Measurements from ENCODE around the gene AP3S2.
"Not testable (repeated sequence)": the region's sequence is repeated elsewhere in the genome, so short reads cannot be mapped to it uniquely, and the experiment has no call there.

Gene AP3S2

DNA sequence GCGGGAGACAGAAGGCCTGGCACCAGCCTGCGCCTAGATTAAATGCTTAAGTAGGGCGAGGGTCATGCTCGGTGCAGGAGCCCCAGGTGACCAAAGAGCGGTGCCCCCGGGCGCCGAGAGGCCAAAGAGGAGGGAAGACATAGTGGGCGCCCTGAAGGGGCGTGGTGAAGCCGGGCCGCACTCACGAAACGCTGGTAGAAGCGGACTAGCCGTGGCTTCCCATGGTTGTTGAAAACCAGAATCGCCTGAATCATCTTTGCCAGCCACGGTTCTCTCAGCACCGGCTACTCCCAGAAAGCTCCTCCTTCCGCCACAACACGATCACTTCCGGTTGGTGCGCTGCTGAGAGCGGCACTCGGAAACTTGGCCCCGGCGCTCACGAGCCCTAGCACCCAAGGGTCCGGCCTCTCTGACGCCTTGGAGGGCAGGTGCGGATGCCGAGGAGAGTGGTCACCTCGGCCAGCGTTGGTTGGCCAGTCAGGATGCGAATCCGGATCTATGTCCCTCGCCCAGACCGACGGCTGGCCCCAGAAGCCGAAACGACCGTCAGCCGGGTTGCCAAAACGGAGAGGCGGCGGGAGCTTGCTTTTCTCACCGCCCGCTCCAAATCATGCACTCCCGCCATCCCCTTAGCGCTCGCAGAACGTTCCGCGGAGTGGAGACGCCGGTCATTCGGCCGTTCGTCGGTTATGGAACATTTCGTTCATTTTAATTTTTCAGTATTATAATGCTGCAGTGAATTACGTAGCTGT lies at the start of gene AP3S2:
Gene AP3S2, minus strand, starts transcription at position 299 of the 752 bp plus-strand sequence. Its CDS starts 45 bp downstream, at position 254.
- DNase-seq: peak; percentile 89

- DNase-seq: no peak
Observed at GRCh38 chr15:89939910-89940309, 46.1 kb upstream of the AP3S2 start.

GRCh38 chr15:89939377-89939776 lies 45.6 kb upstream of the AP3S2 start:
- not testable (repeated sequence) for DNase-seq

DNA sequence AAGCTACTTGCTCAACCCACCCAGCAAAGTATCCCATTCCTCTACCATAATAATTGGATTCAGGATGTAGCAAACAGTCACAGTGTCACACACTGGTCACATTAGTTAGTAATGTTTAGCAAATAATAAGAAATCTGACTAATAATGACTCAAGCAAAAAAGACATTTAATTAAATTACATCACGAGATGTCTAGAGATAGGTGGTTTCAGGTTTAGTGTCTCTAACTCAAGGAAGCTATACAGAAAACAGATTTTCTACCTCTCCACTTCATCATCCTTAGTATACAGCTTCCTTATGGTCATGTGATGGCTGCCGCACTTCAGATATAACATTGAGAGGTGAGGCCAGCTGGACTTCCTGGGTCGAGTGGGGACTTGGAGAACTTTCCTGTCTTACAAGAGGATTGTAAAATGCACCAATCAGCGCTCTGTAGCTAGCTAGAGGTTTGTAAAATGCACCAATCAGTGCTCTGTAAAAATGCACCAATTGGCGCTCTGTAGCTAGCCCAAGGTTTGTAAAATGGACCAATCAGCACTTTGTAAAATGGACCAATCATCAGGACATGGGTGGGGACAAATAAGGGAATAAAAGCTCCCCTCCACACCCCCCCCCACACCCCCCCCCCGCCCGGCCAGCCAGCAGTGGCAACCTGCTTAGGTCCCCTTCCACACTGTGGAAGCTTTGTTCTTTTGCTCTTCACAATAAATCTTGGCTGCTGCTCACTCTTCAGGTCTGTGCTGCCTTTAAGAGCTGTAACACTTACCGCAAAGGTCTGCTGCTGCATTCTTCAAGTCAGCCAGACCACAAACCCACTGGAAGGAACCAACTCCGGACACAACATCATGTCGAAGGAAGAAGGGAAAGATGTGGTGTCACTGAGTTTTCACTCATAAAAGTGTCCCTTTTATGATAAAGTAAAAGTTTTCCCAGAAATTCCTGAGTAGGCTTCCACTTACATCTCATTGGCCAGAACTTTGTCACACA lies 43.9 kb upstream of the AP3S2 start:
- DNase-seq: no peak

GRCh38 chr15:89936786-89937265 lies 43.0 kb upstream of the AP3S2 start:
- DNase-seq: no peak

GRCh38 chr15:89936051-89936785 lies 42.4 kb upstream of the AP3S2 start:
- DNase-seq: no peak

DNA sequence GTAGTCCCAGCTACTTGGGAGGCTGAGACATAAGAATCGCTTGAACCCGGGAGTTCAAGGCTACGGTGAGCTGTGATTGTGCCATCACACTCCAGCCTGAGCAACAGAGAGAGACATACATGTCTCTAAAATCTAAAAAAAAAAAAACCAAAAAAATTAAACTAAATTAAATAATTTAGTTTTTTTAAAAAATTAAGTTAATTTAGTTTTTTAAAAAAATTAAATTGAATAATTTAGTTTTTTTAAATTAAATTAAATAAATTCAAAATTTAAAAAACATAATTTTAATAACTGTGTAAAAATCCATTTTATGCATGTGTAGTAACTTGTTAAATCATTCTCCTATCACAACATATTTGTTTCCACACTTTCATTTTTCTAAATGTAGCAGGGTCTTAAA lies 39.1 kb upstream of the AP3S2 start:
- no peak for DNase-seq

GRCh38 chr15:89928421-89928820 lies 34.6 kb upstream of the AP3S2 start:
- no peak for DNase-seq

- DNase-seq: no peak
Observed at GRCh38 chr15:89926158-89926557, 32.4 kb upstream of the AP3S2 start.

DNA sequence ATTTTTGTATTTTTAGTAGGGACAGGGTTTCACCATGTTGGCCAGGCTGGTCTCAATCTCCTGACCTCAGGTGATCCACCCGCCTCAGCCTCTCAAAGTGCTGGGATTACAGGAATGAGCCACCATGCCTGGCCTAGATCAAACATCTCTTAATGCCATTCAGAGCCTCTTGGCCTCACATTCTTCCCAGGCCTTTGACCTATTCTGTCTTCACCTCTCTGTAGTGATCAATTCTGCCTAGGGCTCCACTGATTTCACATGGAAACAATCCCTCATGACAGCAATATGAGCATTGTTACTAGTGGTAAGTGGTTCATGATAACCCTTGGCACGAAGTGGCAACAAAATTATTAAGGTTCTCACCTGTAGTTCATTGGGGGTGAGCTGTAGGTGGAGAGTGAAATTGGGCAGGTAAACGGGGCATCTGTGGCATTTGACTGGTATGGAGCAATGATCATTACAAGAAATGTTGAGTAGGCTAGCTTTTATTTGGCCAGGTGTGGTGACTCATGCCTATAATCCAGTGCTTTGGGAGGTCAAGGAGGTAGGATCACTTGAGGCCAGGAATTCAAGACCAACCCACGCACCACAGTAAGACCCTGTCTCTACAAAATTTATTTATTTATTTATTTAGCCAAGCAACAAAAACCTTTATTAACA lies 23.8 kb upstream of the AP3S2 start:
- no peak for DNase-seq

DNA sequence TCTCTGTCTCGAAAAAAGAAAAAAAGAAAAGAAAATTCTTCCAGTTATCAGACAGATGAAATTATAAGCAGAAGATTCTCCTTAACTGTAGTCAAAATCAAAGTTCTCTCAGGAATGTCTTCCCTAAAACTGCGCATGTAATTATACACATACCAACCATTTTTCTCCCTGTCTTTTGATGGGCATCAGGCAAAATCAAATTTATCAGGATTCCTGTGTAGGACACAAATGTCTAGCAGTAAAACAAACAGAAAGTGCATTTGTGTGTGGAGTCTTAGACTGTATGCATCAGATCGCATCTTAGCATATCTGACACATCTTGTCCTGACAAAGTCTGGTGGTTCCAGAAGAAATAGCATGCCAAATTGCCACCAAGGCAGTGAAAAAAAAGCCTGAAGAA lies 22.9 kb upstream of the AP3S2 start:
- DNase-seq: no peak

DNA sequence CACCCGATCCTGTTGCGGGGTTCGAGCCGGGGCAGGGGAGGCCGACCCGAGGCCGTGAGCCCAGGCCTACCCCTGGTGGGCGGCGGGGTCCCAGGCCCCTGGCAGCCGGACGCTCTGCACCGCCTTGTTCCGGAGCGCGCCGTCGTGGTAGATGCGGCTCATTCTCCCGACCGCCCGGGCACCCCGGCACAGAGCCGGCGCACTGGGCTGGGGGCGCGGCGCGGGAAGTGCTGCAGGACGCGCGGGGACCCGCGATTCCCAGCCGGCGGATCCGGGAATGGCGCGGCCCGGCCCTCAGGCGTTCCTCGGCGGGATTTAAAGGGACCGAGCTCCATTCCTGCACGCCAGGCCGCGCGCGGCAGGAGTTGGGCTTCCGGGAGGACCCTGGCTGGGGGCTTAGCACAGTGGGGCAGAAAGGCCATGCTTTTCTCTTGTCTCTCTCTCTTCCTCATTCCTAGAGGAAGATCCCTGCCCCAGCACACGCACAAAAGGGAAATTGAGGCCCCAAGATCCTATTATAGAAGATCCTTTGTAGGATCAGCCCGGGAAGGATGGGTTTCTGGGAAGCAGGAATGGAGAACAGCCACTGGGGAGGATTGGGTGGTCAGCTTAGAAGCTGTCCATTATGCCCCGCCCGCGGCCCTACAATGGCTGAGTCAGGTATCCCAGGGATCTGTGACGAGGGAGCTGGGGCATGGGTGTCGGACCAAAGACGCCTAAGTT lies 19.0 kb upstream of the AP3S2 start, which contains the start of gene ARPIN:
Gene ARPIN, minus strand, starts transcription at position 279 of the 723 bp plus-strand sequence. Its CDS starts 117 bp downstream, at position 162.
- peak; percentile 25 for DNase-seq

GRCh38 chr15:89912145-89912673 lies 18.4 kb upstream of the AP3S2 start:
- DNase-seq: no peak

DNA sequence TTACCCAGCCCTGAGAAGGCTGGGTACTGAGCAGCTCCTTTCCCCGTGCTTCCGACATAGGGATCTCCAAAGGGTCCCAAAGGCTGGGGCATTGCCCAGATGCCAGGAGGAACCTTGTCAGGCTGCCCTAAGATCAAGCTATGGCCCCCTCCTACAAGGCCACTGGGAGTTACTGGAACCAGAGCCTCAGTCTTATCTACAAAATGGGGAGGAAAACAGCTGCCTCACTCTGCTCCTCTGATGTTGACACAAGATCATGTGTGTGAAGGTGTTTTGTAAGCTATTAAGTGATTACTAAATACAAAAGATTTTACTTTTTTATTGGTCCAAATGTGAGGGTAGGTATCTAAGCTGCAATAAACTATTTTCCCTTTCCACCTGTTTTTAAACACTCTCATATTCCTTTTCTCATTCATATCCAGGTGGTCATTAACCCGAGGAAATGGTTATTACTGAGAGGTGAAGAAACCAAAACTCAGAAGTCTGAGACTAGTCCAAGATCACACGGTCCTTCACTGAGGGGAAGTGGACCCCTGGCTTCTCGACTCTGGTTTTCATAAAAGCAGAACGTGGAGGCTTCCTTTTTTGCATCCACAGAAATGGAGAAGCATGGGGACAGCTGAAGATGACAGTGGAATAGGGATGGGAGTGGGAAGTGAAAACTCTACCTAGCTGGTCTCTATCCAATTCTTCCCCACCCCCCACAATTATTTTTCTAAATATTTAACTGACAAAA lies 17.3 kb upstream of the AP3S2 start:
- DNase-seq: no peak

DNA sequence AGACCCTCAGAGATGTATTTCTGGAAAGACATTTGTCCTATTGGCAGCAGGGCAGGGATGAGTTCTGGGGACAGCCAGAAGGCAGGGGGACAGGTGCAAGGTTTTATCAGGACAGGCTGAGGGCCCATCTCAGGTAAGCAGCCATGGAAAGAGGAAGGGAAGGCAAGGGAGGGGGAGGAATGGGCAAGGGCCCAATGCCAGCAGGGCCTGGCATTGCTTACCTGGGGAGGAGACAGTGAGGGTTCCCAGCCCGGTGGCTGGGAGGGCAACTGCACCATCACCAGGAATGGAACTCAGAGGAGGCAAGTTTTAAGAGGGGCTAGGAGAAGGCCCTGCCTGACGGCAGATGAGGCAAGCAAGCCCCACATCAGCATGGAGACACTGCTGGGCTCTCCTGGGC lies 15.8 kb upstream of the AP3S2 start:
- DNase-seq: no peak

- DNase-seq: no peak
Observed at GRCh38 chr15:89908226-89908625, 14.4 kb upstream of the AP3S2 start.

- DNase-seq: no peak
Observed at GRCh38 chr15:89907289-89907688, 13.5 kb upstream of the AP3S2 start.

- no peak for DNase-seq
Observed at GRCh38 chr15:89905846-89906378, 12.1 kb upstream of the AP3S2 start.

DNA sequence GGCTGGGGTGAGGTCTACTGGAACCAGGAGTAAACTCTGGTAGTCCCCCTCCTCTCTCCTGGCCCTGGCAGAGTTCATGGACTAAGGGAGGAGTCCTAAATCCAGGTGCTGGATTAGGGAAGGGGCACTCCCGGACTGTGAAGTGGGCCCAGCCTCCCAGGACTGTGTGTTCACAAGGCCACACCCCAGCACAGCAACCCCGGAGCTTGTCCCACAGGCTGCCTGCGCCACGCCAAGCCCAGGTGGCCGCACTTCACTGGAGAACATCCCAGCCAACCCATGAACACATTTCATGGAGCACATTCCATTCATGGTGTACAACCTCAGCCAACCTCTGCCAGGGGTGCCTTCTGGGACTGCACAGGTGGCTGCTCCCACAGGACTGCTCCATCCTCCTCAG lies 10.7 kb upstream of the AP3S2 start:
- no peak for DNase-seq

DNA sequence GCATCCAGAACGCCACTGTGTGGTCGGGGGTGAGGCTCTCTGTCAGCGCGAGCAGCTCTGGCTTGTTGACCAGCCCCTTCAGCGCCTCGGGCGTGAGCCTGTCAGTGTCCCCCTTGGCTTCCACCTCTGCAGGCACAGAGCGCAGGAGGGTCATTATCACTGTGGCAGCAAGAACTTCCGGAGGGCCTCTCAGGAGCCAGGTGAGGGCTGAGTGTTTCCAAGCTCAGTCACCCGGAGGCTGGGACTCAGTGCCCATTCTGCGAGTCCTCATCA lies 10.0 kb upstream of the AP3S2 start:
- DNase-seq: no peak

All from NCI-H526 treated with DMSO at 0.1 percent for 48 hours (cell line).